Measurements from ENCODE around the gene DOCK9. TPM values are rescaled to one million over a fixed set of nuclear protein-coding genes. Genes with fewer than 3 reads are reported as not detected.

The DOCK9 gene
- total and polyA plus RNA-seq, 2 donors (not counting 3 experiments of a cell fraction or from before 2014, with no cell fraction given) = 147 to 323 TPM

DNA sequence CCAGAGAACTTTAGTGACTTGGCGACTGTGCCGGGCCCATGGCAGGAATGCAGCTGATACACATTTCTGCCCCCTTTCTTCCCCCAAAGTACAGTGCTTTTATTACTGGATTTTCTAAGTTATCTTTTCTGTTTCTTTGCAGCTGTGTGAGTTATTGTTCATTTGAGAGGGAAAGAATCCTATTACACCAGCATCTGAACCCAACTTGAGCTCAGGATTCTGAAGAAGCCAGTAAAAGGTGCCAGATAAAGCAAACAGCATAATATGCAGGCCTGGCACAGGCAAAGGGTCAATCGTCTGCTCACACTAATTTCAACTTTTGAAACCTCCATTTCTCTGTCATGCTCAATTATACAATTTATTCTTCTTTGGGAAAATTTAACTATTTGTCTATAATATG lies 93.9 kb downstream of the DOCK9 start:
- Histone ChIP-seq H3K27ac (ENCODE audit: insufficient read depth, low read depth, low read length) (no peak overlapping the region), H2AFZ (ENCODE audit: low read depth, low read length) (no peak overlapping the region), H3K4me3 (replicated peaks in 1 of 3; ENCODE audit: insufficient read depth in 1 of 3, low read depth in 1 of 3, low read length in 3 of 3) (no peak overlapping the region), H3K9me3 (replicated peaks; ENCODE audit: control insufficient read depth, insufficient read depth, low read length) (no peaks in the 10 kb centered on the region), H3K4me1 (ENCODE audit: control insufficient read depth, extremely low read depth, insufficient read depth, low read length) (peaks cover 16% of the 10 kb centered on the region), H3K4me2 (ENCODE audit: insufficient read depth, low read length) (no peak overlapping the region), H3K9ac (replicated peaks; ENCODE audit: extremely low read depth, insufficient read depth, low read length) (no peak overlapping the region), H3K79me2 (ENCODE audit: control insufficient read depth, insufficient read depth, low read length) (no peaks in the 10 kb centered on the region), H3K27me3 (ENCODE audit: control insufficient read depth in 2 of 2, insufficient read depth in 2 of 2, low read length in 2 of 2) (no peaks in the 10 kb centered on the region), H3K9me1 (replicated peaks; ENCODE audit: control insufficient read depth, extremely low read depth, insufficient read depth, low read length) (no peaks in the 10 kb centered on the region), H4K20me1 (replicated peaks; ENCODE audit: control insufficient read depth, extremely low read depth, insufficient read depth, low read length) (no peaks in the 10 kb centered on the region), H3K36me3 (ENCODE audit: control insufficient read depth in 2 of 2, extremely low read depth in 1 of 2, insufficient read depth in 2 of 2, low read length in 2 of 2) (peaks cover 58 to 65% of the 10 kb centered on the region in 2 experiments)
- DNase-seq (ENCODE audit: low read depth, low spot score) (no peak), FAIRE-seq (no peak)
- BruUV-seq (replicated peaks) = no TSS peak
- CTCF ChIA-PET = interaction anchor here (1.0 kb wide), 1 partner anchor 44 kb away, joined by 3 read pairs; no protein-coding TSS in a partner anchor
- no peak for TF ChIP-seq MYC (IDR thresholded peaks at IDR 0.05; ENCODE audit: low read depth, low read length)
- TF ChIP-seq EZH2 (IDR thresholded peaks at IDR 0.05; ENCODE audit: borderline replicate concordance, low read depth, low read length, severe bottlenecking) = no peak
- TF ChIP-seq, protein P1, sequence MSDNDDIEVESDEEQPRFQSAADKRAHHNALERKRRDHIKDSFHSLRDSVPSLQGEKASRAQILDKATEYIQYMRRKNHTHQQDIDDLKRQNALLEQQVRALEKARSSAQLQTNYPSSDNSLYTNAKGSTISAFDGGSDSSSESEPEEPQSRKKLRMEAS (IDR thresholded peaks at IDR 0.05; ENCODE audit: insufficient read depth, insufficient read length) = no peak
- no peak for TF ChIP-seq GATA2 (IDR thresholded peaks at IDR 0.05; ENCODE audit: insufficient read depth, insufficient read length, low read depth, low read length)
- no peak for TF ChIP-seq POLR2A (IDR thresholded peaks at IDR 0.05; ENCODE audit: low read depth, low read length)
- TF ChIP-seq FOS (IDR thresholded peaks at IDR 0.05; ENCODE audit: borderline replicate concordance, insufficient read depth, low read length) = no peak
- TF ChIP-seq JUN (IDR thresholded peaks at IDR 0.05; ENCODE audit: borderline replicate concordance, insufficient read depth, insufficient read length, low read depth) = no peak
- TF ChIP-seq POLR2AphosphoS5 (IDR thresholded peaks at IDR 0.05; ENCODE audit: insufficient read depth, low read depth, low read length) = no peak
- TF ChIP-seq, protein P2, sequence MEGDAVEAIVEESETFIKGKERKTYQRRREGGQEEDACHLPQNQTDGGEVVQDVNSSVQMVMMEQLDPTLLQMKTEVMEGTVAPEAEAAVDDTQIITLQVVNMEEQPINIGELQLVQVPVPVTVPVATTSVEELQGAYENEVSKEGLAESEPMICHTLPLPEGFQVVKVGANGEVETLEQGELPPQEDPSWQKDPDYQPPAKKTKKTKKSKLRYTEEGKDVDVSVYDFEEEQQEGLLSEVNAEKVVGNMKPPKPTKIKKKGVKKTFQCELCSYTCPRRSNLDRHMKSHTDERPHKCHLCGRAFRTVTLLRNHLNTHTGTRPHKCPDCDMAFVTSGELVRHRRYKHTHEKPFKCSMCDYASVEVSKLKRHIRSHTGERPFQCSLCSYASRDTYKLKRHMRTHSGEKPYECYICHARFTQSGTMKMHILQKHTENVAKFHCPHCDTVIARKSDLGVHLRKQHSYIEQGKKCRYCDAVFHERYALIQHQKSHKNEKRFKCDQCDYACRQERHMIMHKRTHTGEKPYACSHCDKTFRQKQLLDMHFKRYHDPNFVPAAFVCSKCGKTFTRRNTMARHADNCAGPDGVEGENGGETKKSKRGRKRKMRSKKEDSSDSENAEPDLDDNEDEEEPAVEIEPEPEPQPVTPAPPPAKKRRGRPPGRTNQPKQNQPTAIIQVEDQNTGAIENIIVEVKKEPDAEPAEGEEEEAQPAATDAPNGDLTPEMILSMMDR (IDR thresholded peaks at IDR 0.05; ENCODE audit: extremely low read depth in 1 of 2, insufficient read depth in 1 of 2, low read depth in 1 of 2, low read length in 2 of 2) = no peak
- dilution Hi-C loops (cut with MboI; ENCODE audit: extremely low pct_ligation_motif_present, low sequenced_read_pairs) = no loop called here
- intact Hi-C loops (cut with micrococcal nuclease) = no loop called here
- POLR2A ChIA-PET = no interaction called here

All from endothelial cell of umbilical vein (primary cell).